Loucy (cell line): ENCODE results near the gene SLC12A4.

ENCODE experiments used
- CTCF ChIP-seq: fragments of 200-600 bp; sonication (generic); conservative IDR thresholded peaks from 2 replicates; pipeline ENCODE4 v1.5.1; 2014; ENCODE audit warnings: mild to moderate bottlenecking, antibody characterized with exemption, low read length
- EZH2phosphoT487 ChIP-seq: fragments of 200-600 bp; IDR thresholded peaks from 2 replicates; pipeline ENCODE4 v1.6.1; 2018; ENCODE audit warnings: antibody characterized with exemption, mild to moderate bottlenecking, moderate library complexity, borderline replicate concordance

- TF ChIP-seq EZH2phosphoT487 = no peak
- TF ChIP-seq CTCF = no peak
These were observed 32.9 kb downstream of the SLC12A4 start for GRCh38 chr16:67935402-67936123.
